Retinal pigment epithelial cell (primary cell): ENCODE measurements around the gene CFAP210.

Experiments used
- DNase-seq: peaks from one replicate; pipeline ENCODE4 v3.0.0-alpha.2; 2010; ENCODE audit warnings: low read depth
- H3K4me3 ChIP-seq: 2 replicates; pipeline ENCODE4 v1.5.1; 2011; ENCODE audit warnings: mild to moderate bottlenecking, low read length, control low read depth, moderate library complexity
- TF ChIP-seq, protein P1 (sequence below): conservative IDR thresholded peaks from 2 replicates; pipeline ENCODE4 v1.5.1; 2011; ENCODE audit warnings: low read depth, low read length, control low read depth, inconsistent platforms

The CFAP210 gene, protein sequence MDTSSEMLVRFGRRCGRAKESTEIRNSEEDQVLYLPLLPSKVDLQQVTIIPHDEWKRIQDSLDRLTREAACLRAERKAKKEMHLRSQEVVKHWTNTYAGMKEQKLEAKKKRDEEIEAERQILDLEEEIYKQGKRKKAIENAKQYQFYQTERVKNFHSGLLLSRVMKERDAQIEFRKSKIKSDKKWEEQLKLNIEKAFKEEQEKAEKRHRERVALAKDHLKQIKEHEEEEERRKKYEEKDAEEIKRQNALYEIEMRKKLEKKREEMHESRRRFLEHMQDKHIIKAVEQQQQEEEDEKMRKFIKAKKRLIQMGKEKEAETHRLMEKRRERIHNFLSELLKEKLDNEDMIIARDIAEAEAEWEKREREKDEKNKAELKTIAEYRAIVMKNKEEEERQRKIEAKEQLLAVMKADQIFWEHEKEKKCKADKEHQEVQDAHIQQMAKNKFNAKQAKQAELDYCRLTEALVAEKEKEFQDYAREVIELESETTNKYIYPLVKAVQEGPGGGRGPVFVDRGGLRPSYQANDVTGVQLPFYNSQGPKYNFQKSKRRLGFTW

DNA sequence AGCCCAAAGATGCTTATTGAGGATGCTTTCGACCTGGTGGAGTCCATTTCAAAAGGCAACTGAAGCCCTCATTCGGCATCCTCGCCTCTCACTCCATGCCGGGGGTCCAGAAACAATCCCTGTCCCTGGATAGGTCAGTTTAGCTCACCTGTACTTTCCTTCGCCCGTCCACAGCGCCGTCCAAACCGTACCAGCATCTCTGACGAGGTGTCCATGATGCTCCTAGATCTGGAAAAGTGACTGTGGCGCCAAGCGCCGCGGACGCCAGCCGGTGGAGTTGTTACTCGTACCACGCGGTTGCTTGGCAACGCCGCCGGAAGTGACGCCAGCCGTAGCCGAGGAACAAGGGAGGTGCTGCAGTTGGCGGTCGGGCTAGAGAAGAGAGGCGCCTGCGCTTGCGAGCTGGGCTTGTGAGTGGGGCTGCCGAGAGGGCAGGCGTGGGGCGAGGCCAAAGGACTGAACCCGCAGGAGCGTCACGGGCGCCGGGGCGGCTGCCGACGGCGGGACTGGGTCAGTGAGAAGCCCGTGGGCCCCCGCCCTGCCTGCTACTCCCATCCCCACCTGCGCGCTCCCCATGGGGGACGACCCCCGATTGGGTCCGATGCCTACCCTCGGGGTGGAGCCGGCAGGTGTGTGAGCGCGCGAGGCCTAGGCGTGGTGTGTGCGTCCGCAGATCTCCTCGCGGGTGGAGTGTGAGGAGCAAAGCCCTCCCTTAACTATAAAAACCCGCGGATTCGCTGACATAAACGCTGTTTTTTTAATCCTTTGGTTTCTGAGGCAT lies at the start of gene CFAP210, which contains the start of gene PHOSPHO2:
Gene CFAP210 (minus strand): TSS at position 293 of the 781 bp plus-strand sequence. CDS start 78 bp downstream, at position 215.
Gene PHOSPHO2 (plus strand): TSS at position 357 of the 781 bp plus-strand sequence. CDS start 6,503 bp downstream, outside the sequence.
- TF ChIP-seq, protein P1, sequence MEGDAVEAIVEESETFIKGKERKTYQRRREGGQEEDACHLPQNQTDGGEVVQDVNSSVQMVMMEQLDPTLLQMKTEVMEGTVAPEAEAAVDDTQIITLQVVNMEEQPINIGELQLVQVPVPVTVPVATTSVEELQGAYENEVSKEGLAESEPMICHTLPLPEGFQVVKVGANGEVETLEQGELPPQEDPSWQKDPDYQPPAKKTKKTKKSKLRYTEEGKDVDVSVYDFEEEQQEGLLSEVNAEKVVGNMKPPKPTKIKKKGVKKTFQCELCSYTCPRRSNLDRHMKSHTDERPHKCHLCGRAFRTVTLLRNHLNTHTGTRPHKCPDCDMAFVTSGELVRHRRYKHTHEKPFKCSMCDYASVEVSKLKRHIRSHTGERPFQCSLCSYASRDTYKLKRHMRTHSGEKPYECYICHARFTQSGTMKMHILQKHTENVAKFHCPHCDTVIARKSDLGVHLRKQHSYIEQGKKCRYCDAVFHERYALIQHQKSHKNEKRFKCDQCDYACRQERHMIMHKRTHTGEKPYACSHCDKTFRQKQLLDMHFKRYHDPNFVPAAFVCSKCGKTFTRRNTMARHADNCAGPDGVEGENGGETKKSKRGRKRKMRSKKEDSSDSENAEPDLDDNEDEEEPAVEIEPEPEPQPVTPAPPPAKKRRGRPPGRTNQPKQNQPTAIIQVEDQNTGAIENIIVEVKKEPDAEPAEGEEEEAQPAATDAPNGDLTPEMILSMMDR = no peak
- H3K4me3 ChIP-seq = peak within 1 kb of the TSS; percentile 89
- DNase-seq = peak; percentile 86

DNA sequence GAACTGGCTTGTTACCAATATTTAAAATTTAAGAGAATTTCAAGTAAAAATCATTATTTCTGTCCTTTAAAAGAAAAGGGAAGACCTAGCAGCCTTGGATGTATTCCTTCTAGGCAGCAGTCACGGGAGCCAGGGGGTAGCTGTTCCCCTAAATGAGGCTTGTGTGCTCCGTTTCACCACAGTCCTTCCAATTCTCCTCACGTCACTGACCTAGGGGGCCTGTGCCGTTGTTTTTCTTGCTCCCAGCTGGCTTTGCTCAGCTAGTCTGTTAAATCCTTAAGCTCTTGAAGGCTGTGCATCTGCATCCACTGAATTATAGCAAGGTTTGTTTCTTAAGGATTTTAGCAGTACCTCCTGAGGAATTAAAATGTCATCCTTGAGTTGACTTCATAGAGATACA lies 49.3 kb upstream of the CFAP210 start:
- no peak overlapping the region for H3K4me3 ChIP-seq
- no peak for DNase-seq
- TF ChIP-seq, protein P1 = no peak

DNA sequence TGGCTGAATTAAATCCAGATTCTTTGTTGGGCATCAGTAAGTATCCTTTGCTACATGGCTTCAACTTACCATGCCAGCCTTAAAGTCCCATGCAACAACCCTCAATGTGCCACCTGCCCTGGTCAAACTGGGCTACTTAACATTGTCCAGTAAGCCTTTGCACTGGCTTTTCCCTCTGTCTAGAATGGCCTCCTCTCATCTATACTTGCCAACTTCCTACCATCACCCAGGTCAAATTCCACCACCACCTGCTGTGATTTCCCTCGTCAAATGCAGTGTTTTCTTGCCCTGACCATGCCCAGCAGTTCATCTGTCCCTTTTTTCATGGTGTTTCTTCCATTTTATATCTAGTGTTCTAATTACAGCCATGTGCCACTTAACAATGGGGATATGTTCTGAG lies 45.1 kb upstream of the CFAP210 start:
- no peak for DNase-seq
- TF ChIP-seq, protein P1 = no peak
- H3K4me3 ChIP-seq = no peak overlapping the region

DNA sequence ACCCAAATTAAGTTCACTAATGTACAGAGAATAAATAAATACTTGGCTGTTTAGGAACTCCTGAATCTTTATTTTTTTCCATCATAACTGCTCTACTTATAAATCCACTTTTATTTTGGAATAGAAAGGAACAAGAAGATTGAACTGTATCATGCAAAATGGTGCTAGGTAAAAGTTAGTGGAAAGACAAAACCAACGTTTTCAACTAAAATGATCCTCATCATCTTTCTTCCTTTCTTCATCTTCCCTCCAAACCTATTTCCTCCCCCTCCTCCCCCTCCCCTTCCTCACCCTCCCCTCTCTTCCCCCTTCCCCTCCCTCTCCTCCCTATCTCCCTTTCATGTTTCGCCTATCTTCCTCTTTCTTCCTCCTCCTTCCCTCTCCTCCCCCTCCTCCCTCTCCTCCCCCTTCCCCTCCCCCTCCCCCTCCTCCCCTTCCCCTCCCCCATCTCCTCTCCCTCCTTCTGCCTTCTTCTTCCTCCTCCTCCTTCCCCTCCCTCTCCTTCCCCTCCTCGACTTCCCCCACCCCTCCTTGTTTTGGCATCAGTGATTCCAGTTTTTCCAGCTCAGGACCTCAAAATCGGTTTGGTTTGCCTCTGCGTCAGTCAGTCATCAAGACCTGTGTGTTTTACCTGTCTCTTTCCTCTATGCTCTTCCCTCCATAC lies 44.5 kb upstream of the CFAP210 start:
- no peak for DNase-seq
- TF ChIP-seq, protein P1 = no peak
- no peak overlapping the region for H3K4me3 ChIP-seq

DNA sequence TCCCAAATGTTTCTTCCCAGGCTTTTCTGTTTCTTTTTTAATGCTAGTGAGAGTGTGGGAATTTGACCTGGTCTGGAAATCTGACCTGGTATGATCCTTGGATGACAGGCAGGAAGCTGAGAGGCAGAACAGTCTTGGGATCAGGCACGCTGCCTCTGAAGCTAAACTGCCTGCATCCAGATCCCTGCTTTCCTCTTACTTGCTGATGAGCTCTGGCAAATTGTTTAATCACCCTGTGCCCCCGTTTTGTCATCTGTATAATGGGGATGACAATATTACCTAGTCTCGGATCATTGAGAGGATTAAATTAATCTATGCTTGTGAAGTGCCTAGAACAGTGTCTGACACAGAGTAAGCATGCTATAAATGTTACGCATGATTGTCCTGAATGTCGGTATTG lies 42.7 kb upstream of the CFAP210 start:
- no peak for DNase-seq

DNA sequence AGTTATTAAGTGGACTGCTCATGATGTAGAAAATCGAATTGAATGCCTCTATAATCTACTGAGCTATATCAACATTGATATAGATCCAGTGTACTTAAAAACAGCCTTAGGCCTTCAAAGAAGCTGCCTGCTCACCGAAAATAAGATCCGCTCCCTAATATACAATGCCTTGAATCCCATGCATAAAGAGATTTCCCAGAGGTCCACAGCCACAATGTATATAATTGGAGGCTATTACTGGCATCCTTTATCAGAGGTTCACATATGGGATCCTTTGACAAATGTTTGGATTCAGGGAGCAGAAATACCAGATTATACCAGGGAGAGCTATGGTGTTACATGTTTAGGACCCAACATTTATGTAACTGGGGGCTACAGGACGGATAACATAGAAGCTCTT lies 41.4 kb upstream of the CFAP210 start:
- no peak for DNase-seq
- TF ChIP-seq, protein P1 = no peak
- no peak overlapping the region for H3K4me3 ChIP-seq

More for the DNA sequence above, 42.7 kb upstream of the CFAP210 start:
- H3K4me3 ChIP-seq = no peak overlapping the region
- TF ChIP-seq, protein P1 = no peak
